ENCODE results near the gene C11orf98.

C11orf98 gene

DNA sequence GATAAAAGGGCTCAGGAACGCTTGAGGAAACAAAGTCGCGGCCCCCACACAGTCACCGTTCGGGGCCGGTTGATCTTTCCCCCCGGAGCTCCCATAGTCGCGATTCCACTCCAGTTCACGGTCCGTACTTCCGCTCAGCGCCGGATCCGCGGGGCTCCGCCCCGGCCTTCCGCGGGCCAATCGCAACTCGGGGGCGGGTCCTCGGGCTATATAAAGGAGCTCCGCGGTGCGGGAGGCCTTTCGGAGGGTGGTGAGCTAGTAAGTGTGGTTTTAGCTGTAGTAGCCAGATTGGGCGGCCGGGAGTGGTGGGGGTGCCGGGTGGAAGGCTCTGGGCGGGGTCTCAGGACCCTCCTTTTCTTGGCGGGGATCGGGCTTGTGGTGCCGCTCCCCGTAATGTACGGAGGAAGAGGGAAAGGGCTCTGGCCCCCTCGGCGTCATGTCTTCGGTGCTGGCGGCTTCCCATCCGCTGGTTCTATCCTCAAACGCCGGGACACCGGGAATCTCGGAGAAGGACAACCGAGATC, at the start of gene C11orf98, which contains the start of gene CSKMT:
TSS of gene C11orf98 (minus strand) at position 136 of the 524 bp plus-strand sequence. CDS start at position 95, 41 bp downstream.
TSS of gene CSKMT (plus strand) at position 238 of the 524 bp plus-strand sequence. CDS start 568 bp downstream, outside the sequence.
- TF ChIP-seq ZC3H10 (CRISPR knock-in tag; IDR thresholded peaks at IDR 0.05), result peak; percentile 88
- TF ChIP-seq ZFP30 (CRISPR knock-in tag; IDR thresholded peaks at IDR 0.05), result peak; percentile 57; the same call in 1 of the 2 replicates
- no peak for TF ChIP-seq ISL1 (CRISPR knock-in tag; IDR thresholded peaks at IDR 0.05)
- TF ChIP-seq TOX (CRISPR knock-in tag; IDR thresholded peaks at IDR 0.05; ENCODE audit: borderline replicate concordance), result peak; percentile 95
- TF ChIP-seq, protein P1, sequence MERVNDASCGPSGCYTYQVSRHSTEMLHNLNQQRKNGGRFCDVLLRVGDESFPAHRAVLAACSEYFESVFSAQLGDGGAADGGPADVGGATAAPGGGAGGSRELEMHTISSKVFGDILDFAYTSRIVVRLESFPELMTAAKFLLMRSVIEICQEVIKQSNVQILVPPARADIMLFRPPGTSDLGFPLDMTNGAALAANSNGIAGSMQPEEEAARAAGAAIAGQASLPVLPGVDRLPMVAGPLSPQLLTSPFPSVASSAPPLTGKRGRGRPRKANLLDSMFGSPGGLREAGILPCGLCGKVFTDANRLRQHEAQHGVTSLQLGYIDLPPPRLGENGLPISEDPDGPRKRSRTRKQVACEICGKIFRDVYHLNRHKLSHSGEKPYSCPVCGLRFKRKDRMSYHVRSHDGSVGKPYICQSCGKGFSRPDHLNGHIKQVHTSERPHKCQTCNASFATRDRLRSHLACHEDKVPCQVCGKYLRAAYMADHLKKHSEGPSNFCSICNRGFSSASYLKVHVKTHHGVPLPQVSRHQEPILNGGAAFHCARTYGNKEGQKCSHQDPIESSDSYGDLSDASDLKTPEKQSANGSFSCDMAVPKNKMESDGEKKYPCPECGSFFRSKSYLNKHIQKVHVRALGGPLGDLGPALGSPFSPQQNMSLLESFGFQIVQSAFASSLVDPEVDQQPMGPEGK (CRISPR knock-in tag; IDR thresholded peaks at IDR 0.05; ENCODE audit: borderline replicate concordance), result peak; percentile 91
- peak; percentile 44; the same call in 1 of the 2 replicates for TF ChIP-seq ZNF70 (CRISPR knock-in tag; IDR thresholded peaks at IDR 0.05)
- no peak for TF ChIP-seq BACH2 (CRISPR knock-in tag; IDR thresholded peaks at IDR 0.05; ENCODE audit: borderline replicate concordance)
- TF ChIP-seq TCF4 (CRISPR knock-in tag; IDR thresholded peaks at IDR 0.05; ENCODE audit: borderline replicate concordance), result peak; percentile 55; the same call in 1 of the 2 replicates
- TF ChIP-seq GLIS3 (CRISPR knock-in tag; IDR thresholded peaks at IDR 0.05), result peak; percentile 98
- TF ChIP-seq PPARA (CRISPR knock-in tag; IDR thresholded peaks at IDR 0.05; ENCODE audit: borderline replicate concordance), result peak; percentile 82; the same call in 1 of the 2 replicates
- TF ChIP-seq ZFP3 (CRISPR knock-in tag; IDR thresholded peaks at IDR 0.05), result no peak
- 0 out of 2 replicates have a peak, but pooled peaks have one; percentile 74 for TF ChIP-seq ZNF565 (CRISPR knock-in tag; conservative IDR thresholded peaks at IDR 0.05; ENCODE audit: low read depth)
- TF ChIP-seq, protein P2, sequence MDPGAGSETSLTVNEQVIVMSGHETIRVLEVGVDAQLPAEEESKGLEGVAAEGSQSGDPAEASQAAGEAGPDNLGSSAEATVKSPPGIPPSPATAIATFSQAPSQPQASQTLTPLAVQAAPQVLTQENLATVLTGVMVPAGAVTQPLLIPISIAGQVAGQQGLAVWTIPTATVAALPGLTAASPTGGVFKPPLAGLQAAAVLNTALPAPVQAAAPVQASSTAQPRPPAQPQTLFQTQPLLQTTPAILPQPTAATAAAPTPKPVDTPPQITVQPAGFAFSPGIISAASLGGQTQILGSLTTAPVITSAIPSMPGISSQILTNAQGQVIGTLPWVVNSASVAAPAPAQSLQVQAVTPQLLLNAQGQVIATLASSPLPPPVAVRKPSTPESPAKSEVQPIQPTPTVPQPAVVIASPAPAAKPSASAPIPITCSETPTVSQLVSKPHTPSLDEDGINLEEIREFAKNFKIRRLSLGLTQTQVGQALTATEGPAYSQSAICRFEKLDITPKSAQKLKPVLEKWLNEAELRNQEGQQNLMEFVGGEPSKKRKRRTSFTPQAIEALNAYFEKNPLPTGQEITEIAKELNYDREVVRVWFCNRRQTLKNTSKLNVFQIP (CRISPR knock-in tag; IDR thresholded peaks at IDR 0.05; ENCODE audit: borderline replicate concordance, low read depth), result peak; percentile 86; the same call in 1 of the 2 replicates
- TF ChIP-seq, protein P3, sequence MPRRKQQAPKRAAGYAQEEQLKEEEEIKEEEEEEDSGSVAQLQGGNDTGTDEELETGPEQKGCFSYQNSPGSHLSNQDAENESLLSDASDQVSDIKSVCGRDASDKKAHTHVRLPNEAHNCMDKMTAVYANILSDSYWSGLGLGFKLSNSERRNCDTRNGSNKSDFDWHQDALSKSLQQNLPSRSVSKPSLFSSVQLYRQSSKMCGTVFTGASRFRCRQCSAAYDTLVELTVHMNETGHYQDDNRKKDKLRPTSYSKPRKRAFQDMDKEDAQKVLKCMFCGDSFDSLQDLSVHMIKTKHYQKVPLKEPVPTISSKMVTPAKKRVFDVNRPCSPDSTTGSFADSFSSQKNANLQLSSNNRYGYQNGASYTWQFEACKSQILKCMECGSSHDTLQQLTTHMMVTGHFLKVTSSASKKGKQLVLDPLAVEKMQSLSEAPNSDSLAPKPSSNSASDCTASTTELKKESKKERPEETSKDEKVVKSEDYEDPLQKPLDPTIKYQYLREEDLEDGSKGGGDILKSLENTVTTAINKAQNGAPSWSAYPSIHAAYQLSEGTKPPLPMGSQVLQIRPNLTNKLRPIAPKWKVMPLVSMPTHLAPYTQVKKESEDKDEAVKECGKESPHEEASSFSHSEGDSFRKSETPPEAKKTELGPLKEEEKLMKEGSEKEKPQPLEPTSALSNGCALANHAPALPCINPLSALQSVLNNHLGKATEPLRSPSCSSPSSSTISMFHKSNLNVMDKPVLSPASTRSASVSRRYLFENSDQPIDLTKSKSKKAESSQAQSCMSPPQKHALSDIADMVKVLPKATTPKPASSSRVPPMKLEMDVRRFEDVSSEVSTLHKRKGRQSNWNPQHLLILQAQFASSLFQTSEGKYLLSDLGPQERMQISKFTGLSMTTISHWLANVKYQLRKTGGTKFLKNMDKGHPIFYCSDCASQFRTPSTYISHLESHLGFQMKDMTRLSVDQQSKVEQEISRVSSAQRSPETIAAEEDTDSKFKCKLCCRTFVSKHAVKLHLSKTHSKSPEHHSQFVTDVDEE (CRISPR knock-in tag; IDR thresholded peaks at IDR 0.05), result no peak
- TF ChIP-seq ZNF8 (CRISPR knock-in tag; IDR thresholded peaks at IDR 0.05), result peak; percentile 73
- TF ChIP-seq SNAI2 (CRISPR knock-in tag; IDR thresholded peaks at IDR 0.05), result peak; percentile 74; the same call in 1 of the 2 replicates
- TF ChIP-seq, protein P4, sequence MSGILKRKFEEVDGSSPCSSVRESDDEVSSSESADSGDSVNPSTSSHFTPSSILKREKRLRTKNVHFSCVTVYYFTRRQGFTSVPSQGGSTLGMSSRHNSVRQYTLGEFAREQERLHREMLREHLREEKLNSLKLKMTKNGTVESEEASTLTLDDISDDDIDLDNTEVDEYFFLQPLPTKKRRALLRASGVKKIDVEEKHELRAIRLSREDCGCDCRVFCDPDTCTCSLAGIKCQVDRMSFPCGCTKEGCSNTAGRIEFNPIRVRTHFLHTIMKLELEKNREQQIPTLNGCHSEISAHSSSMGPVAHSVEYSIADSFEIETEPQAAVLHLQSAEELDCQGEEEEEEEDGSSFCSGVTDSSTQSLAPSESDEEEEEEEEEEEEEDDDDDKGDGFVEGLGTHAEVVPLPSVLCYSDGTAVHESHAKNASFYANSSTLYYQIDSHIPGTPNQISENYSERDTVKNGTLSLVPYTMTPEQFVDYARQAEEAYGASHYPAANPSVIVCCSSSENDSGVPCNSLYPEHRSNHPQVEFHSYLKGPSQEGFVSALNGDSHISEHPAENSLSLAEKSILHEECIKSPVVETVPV (CRISPR knock-in tag; IDR thresholded peaks at IDR 0.05), result peak; percentile 98
- TF ChIP-seq ARNTL (CRISPR knock-in tag; IDR thresholded peaks at IDR 0.05; ENCODE audit: borderline replicate concordance, low read depth), result peak; percentile 82; the same call in 1 of the 2 replicates
- TF ChIP-seq OSR1 (CRISPR knock-in tag; IDR thresholded peaks at IDR 0.05), result no peak
- TF ChIP-seq, protein P5, sequence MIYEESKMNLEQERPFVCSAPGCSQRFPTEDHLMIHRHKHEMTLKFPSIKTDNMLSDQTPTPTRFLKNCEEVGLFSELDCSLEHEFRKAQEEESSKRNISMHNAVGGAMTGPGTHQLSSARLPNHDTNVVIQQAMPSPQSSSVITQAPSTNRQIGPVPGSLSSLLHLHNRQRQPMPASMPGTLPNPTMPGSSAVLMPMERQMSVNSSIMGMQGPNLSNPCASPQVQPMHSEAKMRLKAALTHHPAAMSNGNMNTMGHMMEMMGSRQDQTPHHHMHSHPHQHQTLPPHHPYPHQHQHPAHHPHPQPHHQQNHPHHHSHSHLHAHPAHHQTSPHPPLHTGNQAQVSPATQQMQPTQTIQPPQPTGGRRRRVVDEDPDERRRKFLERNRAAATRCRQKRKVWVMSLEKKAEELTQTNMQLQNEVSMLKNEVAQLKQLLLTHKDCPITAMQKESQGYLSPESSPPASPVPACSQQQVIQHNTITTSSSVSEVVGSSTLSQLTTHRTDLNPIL (CRISPR knock-in tag; IDR thresholded peaks at IDR 0.05; ENCODE audit: low read depth), result peak; percentile 76
- TF ChIP-seq ESRRG (CRISPR knock-in tag; IDR thresholded peaks at IDR 0.05), result peak; percentile 97
- peak; percentile 68; the same call in 1 of the 2 replicates for TF ChIP-seq CSDC2 (CRISPR knock-in tag; IDR thresholded peaks at IDR 0.05)
- TF ChIP-seq RARB (CRISPR knock-in tag; IDR thresholded peaks at IDR 0.05), result peak; percentile 94
- ATAC-seq, result peak; percentile 92

DNA sequence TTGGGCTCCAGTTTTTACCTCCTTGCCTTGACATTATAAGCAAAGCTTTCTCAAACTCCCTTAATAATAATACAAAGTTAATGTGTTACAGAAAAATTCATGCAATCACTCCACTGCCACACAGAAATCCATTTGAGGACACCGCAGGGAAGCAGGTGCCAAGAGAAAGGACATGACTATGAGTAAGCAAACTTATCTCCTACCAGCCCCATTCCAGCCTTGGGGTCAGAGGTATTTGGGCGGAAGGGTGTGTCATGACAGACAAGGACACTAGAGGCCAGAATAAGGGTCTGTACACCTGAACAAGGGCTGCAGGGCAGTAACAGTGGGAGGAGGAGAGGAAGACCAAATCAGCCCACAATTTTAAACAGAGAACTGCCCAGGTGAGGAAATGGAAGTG, 48.3 kb upstream of the C11orf98 start:
- TF ChIP-seq SNAI2 (CRISPR knock-in tag; IDR thresholded peaks at IDR 0.05) (no peak), ESRRG (CRISPR knock-in tag; IDR thresholded peaks at IDR 0.05) (no peak), TOX (CRISPR knock-in tag; IDR thresholded peaks at IDR 0.05; ENCODE audit: borderline replicate concordance) (no peak), ZFP3 (CRISPR knock-in tag; IDR thresholded peaks at IDR 0.05) (no peak), ISL1 (CRISPR knock-in tag; IDR thresholded peaks at IDR 0.05) (no peak), GLIS3 (CRISPR knock-in tag; IDR thresholded peaks at IDR 0.05) (no peak), CSDC2 (CRISPR knock-in tag; IDR thresholded peaks at IDR 0.05) (no peak)
- TF ChIP-seq, protein P4 (CRISPR knock-in tag; IDR thresholded peaks at IDR 0.05), result no peak
- TF ChIP-seq, protein P1 (CRISPR knock-in tag; IDR thresholded peaks at IDR 0.05; ENCODE audit: borderline replicate concordance), result no peak
- ATAC-seq, result no peak
